ENCODE results near the gene NWD2.
A peak's percentile ranks its signal among the peaks of the same experiment; 100 is the strongest.
"Not testable (repeated sequence)": the region's sequence is repeated elsewhere in the genome, so short reads cannot be mapped to it uniquely, and the experiment has no call there.

The NWD2 gene

DNA sequence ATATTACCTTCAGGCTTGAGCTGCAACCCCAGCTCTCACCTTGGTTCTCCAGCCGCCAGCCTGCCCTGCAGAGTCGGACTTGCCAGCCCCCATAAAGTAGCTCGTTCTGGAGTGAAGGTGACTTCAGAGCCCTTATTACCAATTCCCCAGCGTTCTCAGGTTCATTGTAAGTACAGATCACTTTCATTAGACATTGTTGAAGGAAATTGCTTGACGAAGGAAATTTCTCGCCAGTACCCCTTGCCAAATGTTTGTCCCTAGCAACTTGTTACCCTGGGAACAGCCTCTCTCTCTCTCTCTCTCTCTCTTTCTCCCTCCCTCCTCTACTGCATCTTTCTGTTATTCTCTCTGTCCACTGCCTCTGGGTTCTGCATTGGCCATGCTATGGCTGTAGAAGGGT is 153.0 kb downstream of the NWD2 start:
- DNase-seq = no peak

DNA sequence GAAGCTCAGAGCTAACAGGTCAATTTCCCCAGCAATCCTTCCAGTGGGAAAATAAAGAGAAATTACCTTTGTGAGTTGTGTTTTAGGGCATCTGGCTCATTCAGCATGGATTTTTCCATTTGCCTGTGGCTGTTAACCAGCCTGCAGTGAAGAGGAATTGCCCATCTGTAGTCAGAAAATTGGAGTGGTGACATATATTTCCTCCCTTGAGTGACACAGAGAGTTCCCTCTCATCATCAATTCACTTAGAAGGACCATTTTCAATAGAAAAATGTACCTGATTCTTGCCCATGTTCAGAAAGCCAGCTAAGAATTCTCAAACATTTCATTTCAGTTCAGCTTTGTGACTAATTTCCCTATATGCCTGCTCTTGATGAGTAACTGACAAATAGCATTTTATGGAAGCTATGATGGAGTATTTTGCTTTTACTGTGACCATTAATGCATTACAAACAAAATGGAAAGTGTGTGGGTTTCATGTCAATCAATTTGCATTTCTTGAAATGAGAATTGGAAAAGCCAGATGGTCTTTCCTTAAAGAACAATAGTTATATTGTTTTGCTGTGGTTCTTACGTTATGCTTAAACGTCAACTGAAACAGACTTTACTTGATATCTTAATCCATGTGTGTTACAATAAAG is 155.8 kb downstream of the NWD2 start:
- no peak for DNase-seq

DNA sequence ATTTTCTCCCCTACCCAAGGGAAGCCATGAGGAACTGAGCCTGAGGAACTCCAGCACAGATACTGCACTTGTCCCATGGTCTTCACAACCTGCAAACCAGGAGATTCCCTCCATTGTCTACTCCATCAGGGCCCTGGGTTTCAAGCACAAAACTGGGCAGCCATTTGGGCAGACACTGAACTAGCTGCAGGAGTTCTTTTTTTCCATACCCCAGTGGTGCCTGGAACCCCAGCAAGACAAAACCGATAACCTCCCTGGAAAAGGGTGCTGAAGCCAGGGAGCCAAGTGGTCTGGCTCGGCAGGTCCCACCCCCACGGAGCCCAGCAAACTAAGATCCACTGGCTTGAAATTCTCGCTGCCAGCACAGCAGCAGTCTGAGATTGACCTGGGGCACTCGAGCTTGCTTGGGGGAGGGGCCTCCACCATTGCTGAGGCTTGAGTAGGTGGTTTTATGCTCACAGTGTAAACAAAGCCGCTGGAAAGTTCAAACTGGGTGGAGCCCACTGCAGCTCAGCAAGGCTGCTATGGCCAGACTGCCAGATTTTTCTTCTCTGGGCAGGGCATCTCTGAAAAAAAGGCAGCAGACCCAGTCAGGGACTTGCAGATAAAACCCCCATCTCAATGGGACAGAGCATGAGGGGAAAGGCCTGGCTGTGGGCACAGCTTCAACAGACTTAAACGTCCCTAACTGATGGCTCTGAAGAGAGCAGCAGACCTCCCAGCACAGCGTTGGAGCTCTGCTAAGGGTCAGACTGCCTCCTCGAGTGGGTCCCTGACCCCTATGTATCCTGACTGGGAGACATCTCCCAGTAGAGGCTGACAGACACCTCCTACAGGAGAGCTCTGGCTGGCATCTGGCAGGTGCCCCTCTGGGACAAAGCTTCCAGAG is 163.6 kb downstream of the NWD2 start:
- DNase-seq = not testable (repeated sequence)

DNA sequence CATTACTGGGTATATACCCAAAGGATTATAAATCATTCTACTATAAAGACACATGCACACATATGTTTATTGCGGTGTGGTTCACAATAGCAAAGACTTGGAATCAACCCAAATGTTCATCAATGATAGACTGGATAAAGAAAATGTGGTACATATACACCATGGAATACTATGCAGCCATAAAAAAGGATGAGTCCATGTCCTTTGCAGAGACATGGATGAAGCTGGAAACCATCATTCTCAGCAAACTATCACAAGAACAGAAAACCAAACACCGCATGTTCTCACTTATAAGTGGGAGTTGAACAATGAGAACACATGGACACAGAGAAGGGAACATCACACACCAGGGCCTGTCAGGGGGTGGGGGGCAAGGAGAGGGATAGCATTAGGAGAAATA is 169.1 kb downstream of the NWD2 start:
- not testable (repeated sequence) for DNase-seq

DNA sequence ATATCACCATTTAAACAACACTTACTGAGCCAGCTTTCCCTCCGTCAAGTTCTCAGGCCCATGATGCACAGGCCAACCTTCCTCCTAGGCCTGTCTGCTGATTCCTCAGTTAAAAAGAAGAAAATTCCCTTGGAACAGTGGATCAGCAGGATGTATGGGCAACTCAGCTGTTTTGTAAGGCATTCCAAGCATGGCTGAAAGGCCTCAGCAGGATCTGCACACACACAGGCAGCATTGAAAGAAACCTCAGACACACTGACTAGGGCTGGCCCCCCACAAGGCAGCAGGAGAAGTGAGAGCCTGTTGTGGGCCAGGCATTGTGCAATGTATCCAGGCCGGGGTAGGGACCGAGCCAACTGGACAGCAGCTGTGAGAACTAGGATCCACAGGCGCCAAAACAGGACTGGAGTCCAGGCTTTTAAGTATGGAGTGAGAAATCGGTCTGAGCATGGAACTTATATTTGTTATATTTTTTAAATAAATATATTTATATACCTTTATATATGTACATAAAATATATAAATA is 171.4 kb downstream of the NWD2 start:
- DNase-seq = no peak

DNA sequence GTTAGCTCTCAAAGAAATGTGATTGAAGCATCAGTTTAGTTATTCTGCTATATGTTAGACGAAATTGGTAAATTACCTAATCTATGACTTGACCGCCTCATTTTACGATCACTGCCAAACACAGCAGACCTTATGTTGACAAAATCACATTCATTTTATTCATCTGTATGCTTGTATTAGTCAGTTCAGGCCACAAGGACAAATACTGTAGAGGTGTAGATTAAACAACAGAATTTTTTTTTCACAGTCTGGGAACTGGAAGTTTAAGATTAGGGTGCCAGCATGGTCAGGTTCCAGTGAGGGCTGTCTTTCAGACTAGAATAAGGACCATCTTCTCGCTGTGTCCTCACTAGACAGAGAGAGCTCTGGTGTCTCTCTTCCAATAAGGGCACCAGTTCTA is 177.1 kb downstream of the NWD2 start:
- no peak for DNase-seq

DNA sequence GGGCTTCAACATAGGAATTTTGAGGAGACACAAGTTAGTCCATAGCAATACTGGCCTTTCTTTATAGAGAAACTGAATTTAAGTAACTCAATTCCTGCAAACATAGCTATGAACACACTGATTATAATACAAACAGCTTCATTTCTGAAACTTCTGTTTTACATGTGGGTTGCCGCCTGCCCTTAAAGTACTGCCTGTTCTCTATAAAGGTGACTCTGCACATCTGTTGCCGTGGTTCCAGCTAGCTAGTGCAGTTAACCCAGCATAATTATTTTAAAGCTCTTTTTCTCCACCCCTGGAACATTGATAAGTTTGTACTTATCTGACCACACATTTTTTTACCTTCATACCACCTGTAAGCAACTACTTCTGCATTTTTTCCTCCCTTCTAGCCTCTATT is 177.6 kb downstream of the NWD2 start:
- no peak for DNase-seq

DNA sequence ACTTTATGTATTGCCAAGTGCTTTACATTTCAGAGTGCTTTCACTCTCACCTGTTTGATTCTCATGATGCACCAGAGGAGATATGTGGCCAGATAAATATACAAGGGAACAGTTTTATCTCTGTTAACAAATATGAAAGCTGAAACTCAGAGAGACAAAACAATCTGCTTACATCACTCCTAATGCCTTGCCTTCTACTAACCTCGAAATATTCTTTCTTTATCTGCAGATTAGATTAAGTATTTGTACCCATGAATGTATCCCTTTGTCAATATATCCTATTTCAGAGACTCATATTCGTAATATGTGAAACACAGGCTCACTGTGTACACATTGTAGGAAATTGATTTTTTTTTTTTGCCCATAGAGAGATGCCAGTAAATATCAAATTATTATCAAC is 178.1 kb downstream of the NWD2 start:
- DNase-seq = no peak

DNA sequence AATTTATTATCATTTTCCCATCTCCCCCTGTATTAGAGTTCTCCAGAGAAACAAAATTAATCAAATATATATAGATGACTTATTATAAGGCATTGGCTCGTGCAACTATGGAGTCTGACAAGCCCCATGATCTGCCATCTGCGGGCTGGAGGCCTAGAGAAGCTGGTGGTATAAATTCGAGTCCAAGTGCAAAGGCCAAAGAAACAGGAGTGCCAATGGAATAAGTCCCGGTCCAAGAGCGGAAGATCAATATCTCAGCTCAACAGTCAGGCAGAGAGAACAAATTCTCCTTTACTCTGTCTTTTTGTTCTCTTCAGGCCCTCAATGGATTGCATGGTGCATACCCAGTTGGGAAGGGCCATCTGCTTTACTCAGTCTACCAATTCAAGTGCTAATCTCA is 178.8 kb downstream of the NWD2 start:
- DNase-seq = no peak

DNA sequence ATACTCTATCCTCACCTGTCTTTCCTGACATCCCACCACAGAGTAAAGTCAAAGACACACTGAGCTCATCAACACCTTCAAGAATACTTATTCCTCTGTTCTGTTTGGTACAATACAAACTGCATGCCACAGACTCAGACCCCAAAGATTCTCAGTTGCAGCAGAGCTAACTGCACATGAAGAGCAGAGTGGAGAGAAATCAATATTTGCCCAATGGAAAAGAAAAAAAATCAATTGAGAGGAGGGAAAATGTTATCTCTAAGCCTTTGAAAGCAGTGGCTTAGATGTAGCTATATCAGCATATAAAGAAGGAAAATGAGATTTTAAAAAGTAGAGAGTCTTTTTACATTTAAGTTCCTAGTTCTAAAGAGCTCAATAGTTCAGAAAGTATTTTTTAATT is 180.2 kb downstream of the NWD2 start:
- DNase-seq = peak; percentile 5

DNA sequence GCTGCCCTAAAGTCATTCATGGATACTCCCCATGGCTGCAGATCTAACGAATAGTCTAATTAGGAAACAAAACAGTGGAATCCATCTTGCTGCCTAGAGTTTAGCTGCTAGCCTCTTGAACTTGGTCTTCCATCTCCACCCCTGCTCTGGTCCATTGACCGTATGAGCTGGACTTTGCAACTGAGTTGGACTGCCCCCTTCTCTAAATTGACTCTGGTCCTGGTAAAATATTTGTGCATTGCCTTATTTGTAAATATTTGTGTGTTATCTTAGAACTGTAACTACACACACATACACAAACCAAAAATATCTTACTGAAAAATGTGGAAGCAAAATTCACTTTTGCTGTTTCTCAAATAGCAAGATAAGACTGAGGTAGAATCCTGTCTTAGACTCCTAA is 181.3 kb downstream of the NWD2 start:
- DNase-seq = no peak

DNA sequence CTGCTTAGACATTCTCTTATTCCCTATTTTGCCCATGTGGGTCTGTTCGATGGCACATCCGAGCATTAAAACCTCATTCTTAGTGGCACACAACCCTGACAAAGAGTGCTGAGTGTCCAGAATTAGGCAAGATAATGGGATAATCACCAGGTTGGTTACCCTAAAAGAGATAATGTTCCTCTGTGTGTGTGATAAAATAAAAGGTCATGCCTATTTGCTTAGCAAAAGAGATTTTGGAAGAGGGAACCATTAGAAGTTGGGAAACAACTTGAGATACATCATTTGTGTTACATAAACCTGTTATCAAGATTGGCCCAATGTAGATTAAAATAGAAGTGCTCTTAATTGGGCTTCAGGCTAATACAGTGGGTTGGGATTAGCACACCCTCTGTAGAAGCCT is 182.7 kb downstream of the NWD2 start:
- no peak for DNase-seq

DNA sequence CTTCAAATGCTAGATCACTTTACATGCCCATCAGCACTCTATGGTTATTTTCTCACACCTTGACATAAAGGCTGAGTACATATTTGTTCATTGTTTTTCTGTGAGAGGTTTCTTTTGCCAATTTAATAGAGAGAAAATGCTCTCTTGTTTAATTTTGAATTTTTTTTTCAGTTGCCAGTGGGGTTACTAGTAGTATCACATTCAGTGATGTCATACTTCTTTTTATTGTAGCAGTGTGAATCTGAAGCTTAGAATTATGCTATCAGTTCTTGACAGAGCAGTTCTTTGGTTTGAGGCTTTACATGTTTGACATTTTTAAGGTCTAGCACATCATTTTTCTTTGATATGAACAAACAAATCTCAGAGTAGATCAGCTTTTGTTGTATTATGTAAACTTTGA is 185.4 kb downstream of the NWD2 start:
- DNase-seq = no peak

DNA sequence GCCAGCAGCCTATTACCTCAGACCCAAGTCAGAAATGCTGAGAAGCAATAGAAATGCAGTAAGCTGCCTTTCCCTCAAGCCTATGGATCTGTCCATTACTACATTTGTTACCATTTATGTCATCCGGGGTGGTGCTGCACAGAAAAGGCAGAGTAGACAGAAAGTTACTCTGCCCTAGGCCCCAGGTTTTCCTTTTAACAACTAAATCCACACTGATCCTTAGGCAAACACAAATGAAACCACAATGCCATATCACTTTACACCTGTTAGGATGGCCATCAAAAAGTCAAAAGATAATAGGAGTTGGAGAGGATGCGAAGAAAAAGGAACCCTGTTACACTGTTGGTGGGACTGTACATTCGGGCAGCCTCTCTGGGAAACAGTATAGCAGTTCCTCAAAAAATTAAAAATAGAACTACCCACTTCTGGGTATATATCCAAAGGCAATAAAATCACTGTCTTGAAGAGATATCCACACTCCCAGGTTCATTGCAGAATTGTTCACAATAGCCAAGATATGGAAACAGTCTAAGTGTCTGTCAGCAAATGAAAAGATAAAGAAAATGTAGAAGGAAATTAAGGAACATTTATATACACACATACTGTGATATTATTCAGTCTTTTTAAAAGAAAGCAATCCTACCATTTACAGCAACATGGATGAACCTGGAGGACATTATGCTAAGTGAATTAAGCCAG is 186.3 kb downstream of the NWD2 start:
- DNase-seq = no peak

DNA sequence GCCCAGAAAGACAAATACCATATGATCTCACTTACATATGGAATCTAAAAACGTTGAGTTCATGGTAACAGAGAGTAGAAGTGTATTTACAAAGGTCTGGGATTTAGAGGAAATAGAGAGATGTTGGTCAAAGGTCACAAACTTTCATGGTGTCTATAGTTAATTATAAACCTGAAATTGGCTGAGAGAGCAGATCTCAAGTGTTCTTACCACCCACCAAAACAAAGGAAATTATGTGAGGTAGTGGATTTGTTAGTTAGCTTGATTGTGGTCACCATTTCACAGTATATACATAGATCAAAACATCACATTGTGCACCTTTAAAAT is 186.8 kb downstream of the NWD2 start:
- no peak for DNase-seq

DNA sequence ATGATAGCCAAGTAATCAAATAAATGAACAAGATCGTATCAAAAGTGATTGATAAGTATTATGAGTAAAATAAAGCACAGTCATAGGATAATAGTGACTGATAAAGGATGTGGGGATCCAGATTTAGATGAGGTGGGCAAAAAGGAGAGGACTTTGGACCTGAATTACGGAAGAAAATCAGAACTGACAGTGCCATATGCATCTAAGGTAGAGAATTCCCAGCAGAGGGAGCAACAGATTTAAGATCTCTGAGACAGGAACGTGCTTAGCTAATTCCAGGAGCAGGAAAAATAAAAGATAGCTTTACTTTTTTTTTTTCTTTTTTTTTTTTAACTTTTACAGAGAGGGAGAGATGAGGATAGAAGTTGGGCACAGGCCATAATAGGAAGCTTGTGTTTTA is 189.9 kb downstream of the NWD2 start:
- no peak for DNase-seq

DNA sequence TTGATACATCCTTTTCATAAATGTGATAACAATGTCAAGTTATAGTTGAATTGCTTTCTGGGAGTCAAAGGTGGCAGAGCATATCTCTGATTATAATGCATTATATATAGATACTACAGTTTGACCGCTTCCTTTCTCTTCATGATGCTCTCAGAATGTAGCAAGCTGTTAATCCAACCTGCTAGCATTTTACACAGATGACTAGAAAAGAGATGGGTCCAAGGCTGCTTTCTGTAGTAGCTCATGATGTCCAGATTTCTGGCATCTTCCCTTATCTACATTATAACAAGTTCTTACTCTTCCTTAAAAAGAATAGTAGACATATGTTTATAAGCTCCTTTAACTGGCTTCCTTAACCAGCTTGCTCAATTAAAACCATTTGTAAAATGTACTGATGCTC is 192.0 kb downstream of the NWD2 start:
- DNase-seq = no peak

DNA sequence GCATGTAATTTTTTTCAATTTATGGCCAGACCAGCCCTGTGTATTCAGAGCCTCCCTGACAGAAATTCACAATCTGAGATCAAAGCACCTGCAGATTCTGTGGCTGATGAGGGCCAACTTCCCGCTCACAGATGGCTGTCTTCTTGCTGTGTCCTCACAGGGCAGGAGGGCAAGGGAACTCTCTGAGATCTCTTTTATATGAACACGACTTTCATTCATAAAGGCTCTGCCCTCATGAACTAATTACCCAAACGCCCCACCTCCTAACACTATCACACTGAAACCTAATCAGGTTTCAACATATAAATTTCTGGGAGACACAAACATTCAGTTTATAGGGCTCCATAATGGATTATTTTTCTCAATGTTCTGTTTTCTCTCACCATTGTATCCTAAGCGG is 192.6 kb downstream of the NWD2 start:
- DNase-seq = no peak

DNA sequence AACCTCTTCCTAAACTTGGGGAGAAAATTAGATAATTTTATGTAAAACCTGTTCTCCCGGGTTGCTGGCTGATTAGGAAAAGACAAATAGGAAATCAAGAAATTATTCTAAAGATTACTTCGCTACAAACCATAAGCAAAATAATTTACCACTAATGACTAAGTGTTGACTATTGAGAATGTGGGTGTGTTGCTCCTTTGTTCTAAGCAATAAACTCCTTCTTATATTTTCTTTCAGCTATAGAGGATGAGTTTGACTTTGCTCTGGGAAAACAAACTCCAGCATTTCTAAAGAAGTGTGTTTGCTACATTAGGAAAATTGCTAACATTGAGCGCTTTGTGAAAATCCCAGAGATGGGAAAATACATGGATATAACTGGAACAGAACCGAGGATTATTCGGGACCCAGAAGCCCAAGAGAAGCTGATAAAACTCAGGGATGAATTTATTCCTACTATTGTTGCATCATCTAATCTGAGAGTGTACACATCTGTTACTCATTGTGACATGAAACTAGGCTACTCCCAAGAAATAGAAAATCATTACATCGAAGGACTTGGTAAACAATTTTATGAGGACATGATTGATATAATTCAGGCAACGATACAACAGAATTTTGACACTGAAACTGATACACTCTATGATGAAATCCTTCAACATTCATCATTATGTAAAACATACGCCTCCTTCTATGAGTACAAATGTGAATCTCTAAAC is 194.2 kb downstream of the NWD2 start:
- DNase-seq = no peak

DNA sequence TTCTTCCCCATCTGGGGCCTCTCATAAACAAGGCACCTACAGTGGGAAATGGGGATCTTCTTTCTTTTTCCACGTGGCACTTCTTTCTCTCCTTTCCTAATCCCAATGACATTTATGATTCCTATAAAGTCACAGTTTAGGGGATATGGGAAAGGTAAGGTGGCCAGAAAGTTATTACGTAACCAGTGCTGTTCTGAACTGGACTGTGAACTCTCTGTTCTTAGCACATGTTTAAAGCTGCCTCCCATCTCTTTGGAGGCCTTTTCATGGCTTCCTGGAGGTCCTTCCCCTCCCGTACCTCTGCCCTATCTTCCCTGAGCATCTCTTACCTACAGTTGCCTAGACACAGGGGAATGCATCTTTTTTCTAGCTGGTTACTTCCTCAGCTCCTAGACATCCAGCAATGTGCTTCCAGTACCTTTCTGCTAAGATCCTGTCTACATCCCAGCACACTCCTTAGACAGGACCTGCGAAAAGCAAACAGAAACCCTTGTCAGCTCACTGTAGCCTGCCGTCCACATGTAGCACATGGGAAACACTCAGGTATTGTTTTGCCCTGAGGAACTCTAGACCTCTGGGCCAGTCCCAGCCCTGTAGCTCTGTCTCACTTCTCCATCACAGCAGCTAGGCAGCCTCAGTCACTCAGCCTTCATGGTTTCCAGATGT is 195.4 kb downstream of the NWD2 start:
- DNase-seq = no peak

DNA sequence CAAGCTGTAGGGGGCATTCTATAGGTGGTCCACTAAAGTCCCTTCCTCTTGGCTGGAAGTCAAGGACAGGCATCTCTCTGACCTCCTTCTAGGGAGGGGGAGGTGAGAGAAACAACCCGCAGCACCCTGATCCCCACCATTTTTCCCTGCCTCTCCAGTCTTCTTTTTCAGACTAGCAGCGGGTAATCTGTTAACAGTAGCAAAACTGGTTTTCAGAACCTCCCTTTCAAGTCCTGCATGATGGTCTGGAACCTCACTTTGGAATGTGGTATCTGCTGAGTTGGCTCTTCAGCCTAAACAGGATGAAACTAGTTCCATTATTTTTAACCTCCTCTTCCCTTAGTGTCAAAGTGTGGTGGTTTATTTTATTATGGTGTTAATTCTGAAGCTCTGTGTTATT is 196.0 kb downstream of the NWD2 start:
- DNase-seq = no peak

Data from right kidney (tissue), 1 donor.